K562 (cell line): ENCODE measurements around the gene RSRP1. TPM values are rescaled to one million over a fixed set of nuclear protein-coding genes. Genes with fewer than 3 reads are reported as not detected.
A peak's percentile ranks its signal among the peaks of the same experiment; 100 is the strongest.
"Not testable (repeated sequence)": the region's sequence is repeated elsewhere in the genome, so short reads cannot be mapped to it uniquely, and the experiment has no call there.

Source experiments
- ATAC-seq: fragments of 200-7000 bp; cut with Tn5 transposase; 3 replicates; pipeline ENCODE4 v1.9.1; 2020; ENCODE audit warnings: moderate library complexity
- BruUV-seq: library from RNA; stranded (reverse); fragments of 400-500 nt; replicated peaks from 2 replicates; lab custom pipeline; 2021; lab: Mats Ljungman, UMichigan
- CTCF ChIA-PET: fragments of 300-600 bp; formaldehyde crosslinking; extraction: SDS; loops from one replicate; lab custom pipeline; 2021; ENCODE audit warnings: low intra/inter-chr PET ratio; lab: Yijun Ruan, JAX
- POLR2A ChIA-PET: fragments of 300-600, 350-650 bp; sonication (Branson Sonifier 250); formaldehyde crosslinking; extraction: SDS; loops from one replicate; lab custom pipeline; 2021; ENCODE audit warnings: antibody characterized with exemption, inconsistent platforms; lab: Yijun Ruan, JAX
- DNase-seq, 4 experiments: peaks; one replicate each; pipeline versions ENCODE4 v3.0.0 to v3.0.0-alpha.2; 2011 to 2018; ENCODE audit warnings: low spot score in 3 of 4, mixed read lengths in 3 of 4; ENCODE audit errors: extremely low read depth in 1 of 4
- FAIRE-seq: peaks from 2 replicates; lab custom pipeline; 2011; peaks lifted over from hg19 to GRCh38; lab: Jason Lieb, UNC
- H2AFZ ChIP-seq: 2 replicates; pipeline ENCODE4 v1.6.0; 2011; ENCODE audit warnings: low read depth, low read length, control low read depth, inconsistent platforms
- H3K27ac ChIP-seq: fragments of 200-600 bp; 3 replicates; pipeline ENCODE4 v1.8.0; 2011; ENCODE audit warnings: low read depth, mild to moderate bottlenecking, control low read depth, inconsistent platforms, low read length, moderate library complexity, mixed read lengths; ENCODE audit errors: extremely low read depth
- H3K27me3 ChIP-seq, 2 experiments: fragments of 300-600 bp in 1 of 2; 2 replicates in 1 of 2; 3 replicates in 1 of 2; pipeline versions ENCODE4 v1.6.0 to v1.8.0; 2011; ENCODE audit warnings: inconsistent platforms in 2 of 2, low read length in 2 of 2, mild to moderate bottlenecking in 1 of 2, mixed read lengths in 1 of 2, moderate library complexity in 1 of 2; ENCODE audit not compliant: control insufficient read depth in 2 of 2, insufficient read depth in 2 of 2
- H3K36me3 ChIP-seq: fragments of 300-600 bp; 3 replicates; pipeline ENCODE4 v1.8.0; 2011; ENCODE audit warnings: mild to moderate bottlenecking, low read length, inconsistent platforms; ENCODE audit not compliant: control insufficient read depth, insufficient read depth
- H3K4me1 ChIP-seq, 2 experiments: fragments of 200-600 bp in 1 of 2; replicated peaks in 1 of 2; 2 replicates in 1 of 2; 3 replicates in 1 of 2; pipeline versions ENCODE4 v1.5.1 to v1.8.0; 2011; ENCODE audit warnings: inconsistent platforms in 2 of 2, low read length in 2 of 2, mild to moderate bottlenecking in 1 of 2, mixed read lengths in 1 of 2, moderate library complexity in 1 of 2; ENCODE audit not compliant: control insufficient read depth in 2 of 2, insufficient read depth in 2 of 2
- H3K4me2 ChIP-seq: 2 replicates; pipeline ENCODE4 v1.6.1; 2011; ENCODE audit warnings: low read length, control low read depth, inconsistent platforms, mixed read lengths; ENCODE audit not compliant: insufficient read depth
- H3K4me3 ChIP-seq: fragments of 200-600 bp; sonication (generic), shearing (Covaris generic); 2 replicates; pipeline ENCODE4 v1.5.1; 2016; ENCODE audit warnings: control low read depth, inconsistent platforms
- H3K79me2 ChIP-seq: fragments of 200-600 bp; 3 replicates; pipeline ENCODE4 v1.8.0; 2011; ENCODE audit warnings: low read length, inconsistent platforms; ENCODE audit not compliant: control insufficient read depth, insufficient read depth
- H3K9ac ChIP-seq, 2 experiments: 2 replicates each; pipeline versions ENCODE4 v1.6.0 to v1.6.1; 2011; ENCODE audit warnings: low read depth in 2 of 2, low read length in 2 of 2, control low read depth in 1 of 2, inconsistent platforms in 1 of 2, mild to moderate bottlenecking in 1 of 2, mixed read lengths in 1 of 2; ENCODE audit not compliant: insufficient read depth in 1 of 2
- H3K9me1 ChIP-seq: one replicate; pipeline ENCODE4 v1.6.0; 2011; ENCODE audit warnings: inconsistent platforms, mild to moderate bottlenecking, low read length, moderate library complexity; ENCODE audit not compliant: control insufficient read depth, insufficient read depth
- H3K9me3 ChIP-seq: replicated peaks from 2 replicates; pipeline ENCODE4 v1.5.1; 2011; ENCODE audit warnings: low read depth, low read length, inconsistent platforms; ENCODE audit not compliant: control insufficient read depth, insufficient read depth
- H4K20me1 ChIP-seq: replicated peaks from 2 replicates; pipeline ENCODE4 v1.6.1; 2011; ENCODE audit warnings: low read length, inconsistent platforms, mixed read lengths; ENCODE audit not compliant: control insufficient read depth, insufficient read depth
- CTCF ChIP-seq, 3 experiments: IDR thresholded peaks in 2 of 3; conservative IDR thresholded peaks in 1 of 3; 2 replicates each; pipeline ENCODE4 v1.5.1; 2011 to 2012; ENCODE audit warnings: low read length in 3 of 3, mild to moderate bottlenecking in 3 of 3, control low read depth in 2 of 3, improper control_type of control experiment in 1 of 3, inconsistent platforms in 1 of 3, low read depth in 1 of 3, mixed read lengths in 1 of 3, moderate library complexity in 1 of 3; ENCODE audit not compliant: insufficient read depth in 2 of 3
- RAD21 ChIP-seq, 2 experiments: fragments of 250-450 bp in 1 of 2; fragments of 450-650 bp in 1 of 2; sonication (Bioruptor Pico) in 1 of 2; formaldehyde crosslinking in 1 of 2; IDR thresholded peaks in 1 of 2; conservative IDR thresholded peaks in 1 of 2; 2 replicates each; pipeline versions ENCODE4 v1.4.0 to v1.8.0; 2020 to 2022; ENCODE audit warnings: mild to moderate bottlenecking in 2 of 2, moderate library complexity in 1 of 2
- WGBS: fragments of 100-300 bp; shearing (Covaris generic); methylation state at CpG from one replicate; pipeline ENCODE4 v1.1.6; 2016; ENCODE audit warnings: low coverage, mixed read lengths; ENCODE audit not compliant: insufficient coverage; ENCODE audit errors: missing lambda C conversion rate; 5-methylcytosine and 5-hydroxymethylcytosine counted together
- in situ Hi-C: fragments of 300-500 bp; cut with MboI; formaldehyde crosslinking; loops from 4 replicates; pipeline ENCODE4 v1.15.0; 2018; ENCODE audit warnings: inconsistent platforms, mixed read lengths
- intact Hi-C: fragments of 100-400 bp; cut with micrococcal nuclease; formaldehyde crosslinking; loops from 2 replicates; pipeline ENCODE4 v1.14.2; 2022
- polyA plus RNA-seq, 8 experiments: library from polyadenylated mRNA; depleted of rRNA in 4 of 8; stranded (reverse) in 5 of 8; unstranded in 3 of 8; fragments of >200 nt; fragmentation: Nextera tagmentation in 2 of 8; fragmentation: Illumina TruSeq in 1 of 8; extraction: Ambion mirVana in 2 of 8; extraction: Trizol in 1 of 8; gene quantifications; 2 replicates each; pipeline versions ENCODE4 v1.2.1 to v1.2.3, GENCODE V29; 2011 to 2014; ENCODE audit warnings: inconsistent platforms in 1 of 8, missing spikeins in 1 of 8
- total RNA-seq, 7 experiments: library from RNA; depleted of rRNA in 6 of 7; stranded (reverse); fragments of >200 nt in 6 of 7; fragmentation: Illumina TruSeq in 2 of 7; extraction: Trizol in 2 of 7; gene quantifications; 2 replicates each; pipeline versions ENCODE4 v1.2.1 to v1.2.3, GENCODE V29; 2011 to 2021; ENCODE audit warnings: low replicate concordance in 1 of 7

RSRP1 gene
- total and polyA plus RNA-seq, 9 of the 15 experiments (the other 6 are each of a cell fraction or from before 2014, with no cell fraction given): 27.2 to 283 (median 146) TPM

GRCh38 chr1:25290043-25290442 lies 42.8 kb upstream of the RSRP1 start:
- H3K4me2 ChIP-seq, H3K36me3 ChIP-seq, H3K27me3 ChIP-seq, H3K79me2 ChIP-seq, in situ Hi-C loops, H3K9me3 ChIP-seq, intact Hi-C loops, H2AFZ ChIP-seq, H3K9ac ChIP-seq, POLR2A ChIA-PET, H4K20me1 ChIP-seq, BruUV-seq, H3K4me1 ChIP-seq, H3K27ac ChIP-seq, CTCF ChIA-PET, H3K4me3 ChIP-seq, DNase-seq, H3K9me1 ChIP-seq: not testable (repeated sequence)
- WGBS: 8% methylated on average over 2 of the region's 6 CpGs
- FAIRE-seq (peak; percentile 97), ATAC-seq (peak; percentile 88)
- TF ChIP-seq RAD21 (CRISPR knock-in tag; conservative IDR thresholded peaks at IDR 0.05 in 1 of 2, IDR thresholded peaks at IDR 0.05 in 1 of 2): peak in 1 of 2 experiments; percentile 21; a peak in 1 of 4 replicates
- TF ChIP-seq CTCF (IDR thresholded peaks at IDR 0.05 in 2 of 3, conservative IDR thresholded peaks at IDR 0.05 in 1 of 3; ENCODE audit: insufficient read depth in 2 of 3, low read depth in 1 of 3, low read length in 3 of 3): 0 out of 6 replicates have a peak, but pooled peaks of 1 of the 3 experiments have one; percentile 10

- not testable (repeated sequence) for ATAC-seq
Observed at GRCh38 chr1:25288573-25289101, 41.4 kb upstream of the RSRP1 start.

GRCh38 chr1:25287164-25287563 lies 39.9 kb upstream of the RSRP1 start:
- H3K4me3 ChIP-seq, FAIRE-seq, H3K4me2 ChIP-seq, H3K9ac ChIP-seq, H3K36me3 ChIP-seq, H4K20me1 ChIP-seq, H3K27me3 ChIP-seq, H3K9me3 ChIP-seq, H3K79me2 ChIP-seq, CTCF ChIA-PET, H2AFZ ChIP-seq, DNase-seq, BruUV-seq, H3K27ac ChIP-seq, POLR2A ChIA-PET, H3K9me1 ChIP-seq: not testable (repeated sequence)
- intact Hi-C loops (loop anchor here (5.0 to 10.0 kb wide), 2 partner anchors 120 to 148 kb away; partner anchors contain the start of gene MACO1), in situ Hi-C loops (loop anchor here (5.0 kb wide), 1 partner anchor 115 kb away; no protein-coding TSS in a partner anchor)
- peak; percentile 26 for ATAC-seq
- 88% methylated on average over 3 of the region's 6 CpGs for WGBS
- H3K4me1 ChIP-seq: peaks cover 13 to 15% of the 10 kb centered on the region in 2 experiments; a peak in 4 of 5 replicates

More at GRCh38 chr1:25288573-25289101, 41.4 kb upstream of the RSRP1 start:
- H3K36me3 ChIP-seq, BruUV-seq, H3K79me2 ChIP-seq, H3K4me2 ChIP-seq, H3K4me3 ChIP-seq, FAIRE-seq, H3K9me3 ChIP-seq, CTCF ChIA-PET, H3K27ac ChIP-seq, H3K9ac ChIP-seq, H3K9me1 ChIP-seq, H4K20me1 ChIP-seq, POLR2A ChIA-PET, DNase-seq, H2AFZ ChIP-seq, H3K27me3 ChIP-seq: not testable (repeated sequence)
- in situ Hi-C loops: loop anchor here (5.0 kb wide), 1 partner anchor 114 kb away; no protein-coding TSS in a partner anchor
- WGBS: 100% methylated on average over 2 of the region's 8 CpGs
- intact Hi-C loops: loop anchor here (5.0 to 10.0 kb wide), 2 partner anchors 119 to 146 kb away; partner anchors contain the start of gene MACO1
- H3K4me1 ChIP-seq: peaks cover 8 to 12% of the 10 kb centered on the region in 2 experiments; a peak in 4 of 5 replicates
